ENCODE results near the gene DPM1.

GRCh38 chr20:50885781-50886180 is 72.6 kb downstream of the DPM1 start:
- TF ChIP-seq CBX3 (IDR thresholded peaks at IDR 0.05; ENCODE audit: low read depth) (no peak), CTCF (IDR thresholded peaks at IDR 0.05 in 2 of 3, conservative IDR thresholded peaks at IDR 0.05 in 1 of 3; ENCODE audit: borderline replicate concordance in 1 of 3, insufficient read depth in 1 of 3, low read depth in 2 of 3, low read length in 2 of 3) (no peak), POLR2A (IDR thresholded peaks at IDR 0.05; ENCODE audit: borderline replicate concordance, extremely low read depth, insufficient read depth, insufficient read length) (no peak), EZH2 (IDR thresholded peaks at IDR 0.05) (no peak), EGR1 (IDR thresholded peaks at IDR 0.05; ENCODE audit: low read depth) (no peak), ZFX (IDR thresholded peaks at IDR 0.05) (no peak), ATF3 (IDR thresholded peaks at IDR 0.05) (no peak), EZH2phosphoT487 (IDR thresholded peaks at IDR 0.05; ENCODE audit: borderline replicate concordance) (no peak), YY1 (IDR thresholded peaks at IDR 0.05; ENCODE audit: extremely low read depth, insufficient replicate concordance, low read depth, low read length) (no peak), ZBTB33 (IDR thresholded peaks at IDR 0.05; ENCODE audit: extremely low read depth, insufficient replicate concordance, low read length) (no peak), JUND (IDR thresholded peaks at IDR 0.05) (no peak)
- TF ChIP-seq, protein P1, sequence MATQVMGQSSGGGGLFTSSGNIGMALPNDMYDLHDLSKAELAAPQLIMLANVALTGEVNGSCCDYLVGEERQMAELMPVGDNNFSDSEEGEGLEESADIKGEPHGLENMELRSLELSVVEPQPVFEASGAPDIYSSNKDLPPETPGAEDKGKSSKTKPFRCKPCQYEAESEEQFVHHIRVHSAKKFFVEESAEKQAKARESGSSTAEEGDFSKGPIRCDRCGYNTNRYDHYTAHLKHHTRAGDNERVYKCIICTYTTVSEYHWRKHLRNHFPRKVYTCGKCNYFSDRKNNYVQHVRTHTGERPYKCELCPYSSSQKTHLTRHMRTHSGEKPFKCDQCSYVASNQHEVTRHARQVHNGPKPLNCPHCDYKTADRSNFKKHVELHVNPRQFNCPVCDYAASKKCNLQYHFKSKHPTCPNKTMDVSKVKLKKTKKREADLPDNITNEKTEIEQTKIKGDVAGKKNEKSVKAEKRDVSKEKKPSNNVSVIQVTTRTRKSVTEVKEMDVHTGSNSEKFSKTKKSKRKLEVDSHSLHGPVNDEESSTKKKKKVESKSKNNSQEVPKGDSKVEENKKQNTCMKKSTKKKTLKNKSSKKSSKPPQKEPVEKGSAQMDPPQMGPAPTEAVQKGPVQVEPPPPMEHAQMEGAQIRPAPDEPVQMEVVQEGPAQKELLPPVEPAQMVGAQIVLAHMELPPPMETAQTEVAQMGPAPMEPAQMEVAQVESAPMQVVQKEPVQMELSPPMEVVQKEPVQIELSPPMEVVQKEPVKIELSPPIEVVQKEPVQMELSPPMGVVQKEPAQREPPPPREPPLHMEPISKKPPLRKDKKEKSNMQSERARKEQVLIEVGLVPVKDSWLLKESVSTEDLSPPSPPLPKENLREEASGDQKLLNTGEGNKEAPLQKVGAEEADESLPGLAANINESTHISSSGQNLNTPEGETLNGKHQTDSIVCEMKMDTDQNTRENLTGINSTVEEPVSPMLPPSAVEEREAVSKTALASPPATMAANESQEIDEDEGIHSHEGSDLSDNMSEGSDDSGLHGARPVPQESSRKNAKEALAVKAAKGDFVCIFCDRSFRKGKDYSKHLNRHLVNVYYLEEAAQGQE (IDR thresholded peaks at IDR 0.05; ENCODE audit: low read depth) = no peak

Data from HCT116 (cell line).